GM18520 (cell line): ENCODE measurements around the gene BOLA2B.
"Not testable (repeated sequence)": the region's sequence is repeated elsewhere in the genome, so short reads cannot be mapped to it uniquely, and the experiment has no call there.

Source experiments
- ATAC-seq: cut with Tn5 transposase; IDR thresholded peaks from one replicate; pipeline ENCODE4 v1.9.1; 2021; ENCODE audit not compliant: unreplicated experiment

BOLA2B gene

GRCh38 chr16:30193615-30194014, at the start of gene BOLA2B, which contains the start of gene SLX1A:
BOLA2B (minus strand) TSS chr16:30193666; CDS start chr16:30193595, 71 bp downstream.
SLX1A (plus strand) TSS chr16:30193875; CDS start chr16:30194085, 210 bp downstream.
- peak; percentile 89 for ATAC-seq

- ATAC-seq = not testable (repeated sequence)
These were observed 23.6 kb upstream of the BOLA2B start for GRCh38 chr16:30217082-30217481.

GRCh38 chr16:30211414-30211813, 17.9 kb upstream of the BOLA2B start:
- not testable (repeated sequence) for ATAC-seq

GRCh38 chr16:30209032-30209431, 15.6 kb upstream of the BOLA2B start:
- ATAC-seq = not testable (repeated sequence)

- ATAC-seq = not testable (repeated sequence)
These were observed 13.7 kb upstream of the BOLA2B start for GRCh38 chr16:30207063-30207704.

GRCh38 chr16:30206252-30206651, 12.8 kb upstream of the BOLA2B start:
- not testable (repeated sequence) for ATAC-seq

- not testable (repeated sequence) for ATAC-seq
These were observed 12.2 kb upstream of the BOLA2B start for GRCh38 chr16:30205541-30206236.

- ATAC-seq = not testable (repeated sequence)
These were observed 6.3 kb upstream of the BOLA2B start for GRCh38 chr16:30199608-30200343.

GRCh38 chr16:30199049-30199448, 5.6 kb upstream of the BOLA2B start, which contains the start of gene SULT1A3:
SULT1A3 (plus strand) TSS chr16:30199255; CDS start chr16:30200729, 1,474 bp downstream.
- not testable (repeated sequence) for ATAC-seq

- ATAC-seq = not testable (repeated sequence)
These were observed 3.5 kb upstream of the BOLA2B start for GRCh38 chr16:30197001-30197400.

- peak; percentile 30 for ATAC-seq
These were observed 883 bp upstream of the BOLA2B start for GRCh38 chr16:30194172-30194925.

GRCh38 chr16:30193098-30193497, 368 bp downstream of the BOLA2B start:
- not testable (repeated sequence) for ATAC-seq

- not testable (repeated sequence) for ATAC-seq
These were observed 2.3 kb downstream of the BOLA2B start for GRCh38 chr16:30191158-30191557.

GRCh38 chr16:30187971-30188561, 5.4 kb downstream of the BOLA2B start:
- ATAC-seq = no peak

- ATAC-seq = no peak
These were observed 6.0 kb downstream of the BOLA2B start for GRCh38 chr16:30187556-30187865.

GRCh38 chr16:30186782-30187555, 6.5 kb downstream of the BOLA2B start:
- ATAC-seq = no peak

GRCh38 chr16:30186444-30186781, 7.1 kb downstream of the BOLA2B start:
- ATAC-seq = no peak

- ATAC-seq = no peak
These were observed 7.6 kb downstream of the BOLA2B start for GRCh38 chr16:30185683-30186421.
